K562 treated with DMSO at 1 percent for 12 hours (cell line): ENCODE measurements around the gene SLC35G2. TPM values are rescaled to one million over a fixed set of nuclear protein-coding genes. Genes with fewer than 3 reads are reported as not detected.

ENCODE experiments used
- total RNA-seq: library from RNA; unstranded; fragments of 300-600 nt; gene quantifications from 2 replicates; pipeline ENCODE4 v1.2.3, GENCODE V29; 2022; ENCODE audit not compliant: insufficient read depth

SLC35G2 gene
- 1.6 and 5.6 TPM in 2 replicates for total RNA-seq

DNA sequence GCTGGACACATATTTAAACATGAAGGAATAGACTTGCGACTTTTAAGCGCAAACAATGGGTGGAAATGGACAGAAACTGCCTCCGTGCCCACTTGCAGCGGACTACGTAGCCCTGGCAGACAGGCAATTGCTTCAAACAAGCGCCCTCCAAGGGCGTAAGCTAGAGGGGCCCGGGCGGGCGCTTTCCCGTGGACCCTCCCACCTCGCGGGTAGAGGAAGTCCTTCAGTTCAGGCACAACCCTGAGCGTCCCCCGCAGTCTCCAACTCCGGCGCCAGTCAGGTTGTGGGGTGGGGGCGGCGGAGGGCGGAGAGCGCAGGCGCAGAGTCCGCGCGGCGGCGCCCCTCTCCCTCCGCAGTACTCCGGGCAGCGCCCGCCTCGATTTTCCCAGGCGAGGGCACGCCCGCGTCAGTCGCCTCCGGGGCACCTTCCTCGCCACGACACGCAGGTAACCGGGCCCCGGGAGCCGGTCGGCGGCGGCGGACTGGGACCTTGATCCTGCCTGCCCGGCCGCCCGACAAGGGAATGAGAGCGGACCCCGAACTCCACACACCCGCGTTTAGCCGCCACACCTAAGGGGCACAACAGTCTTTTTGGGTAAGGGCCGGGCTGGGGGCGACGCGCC lies at the start of gene SLC35G2:
SLC35G2 (plus strand) TSS at position 358 of the 623 bp plus-strand sequence. CDS start 35,335 bp downstream, outside the sequence.

DNA sequence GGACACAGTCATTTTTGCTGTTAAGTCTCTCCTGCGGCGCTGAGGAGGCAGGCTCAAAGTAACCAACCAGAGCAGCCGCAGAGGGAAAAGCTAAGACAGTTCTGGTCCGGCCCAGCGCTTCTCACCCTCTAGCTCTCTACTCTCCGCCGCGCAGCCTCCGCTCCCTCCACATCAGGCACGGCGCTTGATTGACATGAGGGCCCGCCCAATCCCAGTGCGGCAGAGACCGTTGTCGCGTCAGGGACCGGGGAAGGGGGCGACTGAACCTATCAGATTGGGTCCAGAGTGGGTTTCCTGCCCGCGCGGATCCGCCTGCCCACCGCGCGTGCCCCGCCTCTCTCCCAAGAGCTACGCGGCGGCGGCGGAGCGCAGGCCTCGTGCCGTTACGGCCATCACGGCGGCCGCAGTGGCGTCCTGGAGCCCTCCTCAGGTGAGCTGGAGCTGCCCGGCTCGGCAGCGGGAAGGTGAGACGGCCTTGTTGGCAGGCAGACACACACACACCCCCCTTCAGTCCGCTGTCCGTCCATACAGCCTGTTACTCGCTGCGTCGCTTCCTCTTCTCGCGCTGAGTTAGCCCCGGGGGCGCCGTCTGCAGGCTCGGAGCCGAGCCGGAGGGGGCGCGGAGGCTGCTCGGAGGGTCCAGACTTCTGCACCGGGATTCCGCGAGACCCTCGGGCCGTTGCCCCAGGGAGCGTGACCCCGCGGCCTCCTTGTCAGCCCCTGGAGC lies 43.1 kb downstream of the SLC35G2 start, which contains the start of gene NCK1:
NCK1 (plus strand) TSS at position 319 of the 727 bp plus-strand sequence. CDS start 65,794 bp downstream, outside the sequence.

Other genes with a start within 250 kb of the SLC35G2 start
- 2.4 and 8.4 TPM in 2 replicates for gene STAG1, start 66.7 kb upstream of the SLC35G2 start, total RNA-seq
- gene NCK1, start 43.1 kb downstream of the SLC35G2 start, total RNA-seq, result 6.6 and 16.5 TPM in 2 replicates
- 37.0 and 54.7 TPM in 2 replicates for gene IL20RB, start 138.9 kb downstream of the SLC35G2 start, total RNA-seq